Bronchial epithelial cell (primary cell): ENCODE data around the gene MORN5. TPM values are rescaled to one million over a fixed set of nuclear protein-coding genes. Genes with fewer than 3 reads are reported as not detected.
A peak's percentile ranks its signal among the peaks of the same experiment; 100 is the strongest.

Source experiments
- DNase-seq: peaks from one replicate; pipeline ENCODE4 v3.0.0-alpha.2; 2010; ENCODE audit warnings: low read depth
- FAIRE-seq: peaks from 2 replicates; lab custom pipeline; 2011; peaks lifted over from hg19 to GRCh38; lab: Jason Lieb, UNC
- H3K27me3 ChIP-seq: 2 replicates; pipeline ENCODE4 v1.5.1; 2011; ENCODE audit warnings: low read length; ENCODE audit not compliant: control insufficient read depth, insufficient read depth
- H3K36me3 ChIP-seq: 2 replicates; pipeline ENCODE4 v1.5.1; 2011; ENCODE audit warnings: low read length; ENCODE audit not compliant: control insufficient read depth, insufficient read depth
- H3K4me3 ChIP-seq: 2 replicates; pipeline ENCODE4 v1.5.1; 2011; ENCODE audit warnings: mild to moderate bottlenecking, low read depth, low read length, control low read depth
- CTCF ChIP-seq: IDR thresholded peaks from 2 replicates; pipeline ENCODE4 v1.5.1; 2011; ENCODE audit warnings: mild to moderate bottlenecking, moderate library complexity, low read length, control low read depth, inconsistent platforms; ENCODE audit not compliant: insufficient read depth, severe bottlenecking
- total RNA-seq: library from RNA; depleted of rRNA; stranded (reverse); fragments of >200 nt; gene quantifications from 2 replicates; pipeline ENCODE4 v1.2.1, GENCODE V29; 2014

Gene MORN5
- total RNA-seq, 1 donor from 2014 or later = not detected

GRCh38 chr9:122190597-122191381, 31.1 kb downstream of the MORN5 start:
- no peak for TF ChIP-seq CTCF
- DNase-seq = peak; percentile 50
- Histone ChIP-seq H3K36me3 (no peaks in the 10 kb centered on the region), H3K27me3 (no peaks in the 10 kb centered on the region), H3K4me3 (no peak overlapping the region)
- peak; percentile 79 for FAIRE-seq

GRCh38 chr9:122191584-122191983, 31.9 kb downstream of the MORN5 start:
- DNase-seq (peak; percentile 62), FAIRE-seq (no peak)
- no peaks in the 10 kb centered on the region for H3K27me3 ChIP-seq
- no peak for TF ChIP-seq CTCF
- H3K4me3 ChIP-seq = no peak overlapping the region
- no peaks in the 10 kb centered on the region for H3K36me3 ChIP-seq

DNA sequence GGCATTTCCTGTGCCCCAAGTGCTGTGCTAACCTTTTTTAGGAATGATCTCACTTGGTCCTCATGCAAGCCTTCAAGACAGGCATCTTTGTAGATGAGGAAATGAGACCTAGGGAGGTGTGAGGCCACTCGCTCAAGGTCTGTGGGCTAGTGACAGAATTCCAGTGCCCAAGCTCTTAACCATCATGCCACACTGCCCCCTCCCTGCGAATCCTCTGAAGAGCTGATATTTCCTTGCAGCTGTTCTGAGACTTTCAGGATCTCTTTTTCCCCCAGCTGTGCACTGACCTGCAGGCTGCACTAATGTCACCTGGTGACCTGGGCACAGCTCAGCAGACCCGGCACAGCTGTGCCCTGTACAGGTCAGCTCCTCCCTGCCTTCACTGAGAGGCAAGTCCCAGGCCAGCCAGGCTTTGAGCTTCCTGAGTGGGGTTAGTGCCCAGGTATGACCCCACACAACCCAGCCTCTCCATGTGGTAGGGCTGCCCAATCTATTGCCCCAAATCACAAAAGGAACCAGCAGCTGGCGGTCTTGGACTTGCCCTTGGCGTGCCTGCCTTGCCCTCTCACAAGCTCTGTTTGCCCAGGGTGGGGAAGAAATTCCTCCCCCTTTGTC, 32.7 kb downstream of the MORN5 start:
- H3K36me3 ChIP-seq = no peaks in the 10 kb centered on the region
- no peak for DNase-seq
- TF ChIP-seq CTCF = peak; percentile 5
- FAIRE-seq = no peak
- no peak overlapping the region for H3K4me3 ChIP-seq
- H3K27me3 ChIP-seq = no peaks in the 10 kb centered on the region

DNA sequence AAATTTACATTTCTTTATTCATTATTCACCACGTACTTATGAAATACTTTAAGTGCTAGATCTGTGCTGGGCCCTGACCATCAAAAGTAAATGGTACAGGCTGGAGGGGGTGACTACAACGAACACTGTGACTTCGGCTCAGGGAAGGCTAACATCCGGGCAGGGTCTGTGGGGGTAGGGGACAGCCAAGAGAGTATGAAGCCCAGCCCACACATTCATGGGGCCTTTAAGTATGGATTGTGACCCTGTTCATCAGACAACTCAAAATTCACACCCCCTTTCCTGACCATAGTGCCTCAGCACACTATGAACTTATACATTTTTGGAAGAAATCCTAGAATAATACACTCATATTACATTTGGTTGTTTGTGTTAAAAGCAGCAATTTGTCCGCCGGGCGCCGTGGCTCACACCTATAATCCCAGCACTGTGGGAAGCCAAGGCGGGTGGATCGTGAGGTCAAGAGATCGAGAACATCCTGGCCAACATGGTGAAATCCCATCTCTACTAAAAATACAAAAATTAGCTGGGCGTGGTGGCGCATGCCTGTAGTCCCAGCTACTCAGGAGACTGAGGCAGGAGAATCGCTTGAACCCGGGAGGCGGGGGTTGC, 33.3 kb downstream of the MORN5 start:
- no peak overlapping the region for H3K4me3 ChIP-seq
- peaks cover 3% of the 10 kb centered on the region for H3K27me3 ChIP-seq
- DNase-seq (no peak), FAIRE-seq (no peak)
- no peaks in the 10 kb centered on the region for H3K36me3 ChIP-seq
- no peak for TF ChIP-seq CTCF

DNA sequence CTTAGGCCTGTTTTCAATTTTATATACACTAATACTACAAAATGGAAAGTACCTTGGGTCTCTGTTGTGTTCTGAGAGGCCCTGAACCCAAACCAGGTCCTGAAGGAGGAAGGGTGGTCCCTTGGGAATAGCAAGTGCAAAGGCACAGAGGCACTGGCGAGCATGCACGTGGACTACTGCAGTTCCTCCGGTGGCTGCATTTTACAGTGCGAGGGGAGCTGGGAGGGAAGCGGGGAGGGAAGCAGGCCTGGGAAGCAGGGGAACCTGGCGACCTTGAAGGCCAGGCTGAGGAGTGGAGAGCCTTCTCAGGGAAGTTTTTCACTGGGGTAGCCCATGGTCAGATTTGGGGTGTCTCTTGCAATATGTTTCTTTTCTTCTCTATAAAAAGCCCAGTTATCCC, 33.9 kb downstream of the MORN5 start:
- DNase-seq = no peak
- Histone ChIP-seq H3K4me3 (no peak overlapping the region), H3K27me3 (peaks cover 3% of the 10 kb centered on the region), H3K36me3 (no peaks in the 10 kb centered on the region)
- FAIRE-seq = no peak
- TF ChIP-seq CTCF = no peak
